WTC11 (cell line): ENCODE measurements around the gene ZDHHC18.

Experiments
- ATF1 ChIP-seq: sonication (generic); formaldehyde crosslinking; IDR thresholded peaks from 2 replicates; pipeline ENCODE4 v1.8.1; 2023; ENCODE audit warnings: mild to moderate bottlenecking, moderate library complexity, missing genetic modification reagents
- ESRRA ChIP-seq: sonication (generic); formaldehyde crosslinking; IDR thresholded peaks from 2 replicates; pipeline ENCODE4 v1.8.1; 2022; ENCODE audit warnings: mild to moderate bottlenecking, missing genetic modification reagents, borderline replicate concordance
- FOXK1 ChIP-seq: sonication (generic); formaldehyde crosslinking; IDR thresholded peaks from 2 replicates; pipeline ENCODE4 v1.8.0; 2022; ENCODE audit warnings: mild to moderate bottlenecking, moderate library complexity, missing genetic modification reagents
- JUN ChIP-seq: sonication (generic); formaldehyde crosslinking; IDR thresholded peaks from 2 replicates; pipeline ENCODE4 v1.8.0; 2023; ENCODE audit warnings: mild to moderate bottlenecking, missing genetic modification reagents
- NFATC4 ChIP-seq: fragments of 250-450 bp; sonication (Bioruptor Pico); IDR thresholded peaks from 2 replicates; pipeline ENCODE4 v1.9.0; 2021; ENCODE audit warnings: mild to moderate bottlenecking
- NFYB ChIP-seq: sonication (generic); formaldehyde crosslinking; conservative IDR thresholded peaks from 2 replicates; pipeline ENCODE4 v1.8.0; 2022; ENCODE audit warnings: low read depth, missing genetic modification reagents
- TCF7 ChIP-seq: sonication (generic); formaldehyde crosslinking; IDR thresholded peaks from 2 replicates; pipeline ENCODE4 v1.8.0; 2022; ENCODE audit warnings: mild to moderate bottlenecking, low read depth, missing genetic modification reagents, moderate library complexity
- ZNF232 ChIP-seq: sonication (generic); formaldehyde crosslinking; IDR thresholded peaks from 2 replicates; pipeline ENCODE4 v1.8.0; 2022; ENCODE audit warnings: mild to moderate bottlenecking, missing genetic modification reagents
- TF ChIP-seq, protein P1 (sequence below): fragments of 200-600 bp; IDR thresholded peaks from 2 replicates; pipeline ENCODE4 v1.8.0; 2022; ENCODE audit warnings: antibody characterized with exemption
- TF ChIP-seq, protein P2 (sequence below): sonication (generic); formaldehyde crosslinking; IDR thresholded peaks from 2 replicates; pipeline ENCODE4 v1.8.1; 2023; ENCODE audit warnings: mild to moderate bottlenecking, missing genetic modification reagents, moderate library complexity
- TF ChIP-seq, protein P3 (sequence below): sonication (generic); formaldehyde crosslinking; IDR thresholded peaks from 2 replicates; pipeline ENCODE4 v1.8.1; 2022; ENCODE audit warnings: mild to moderate bottlenecking, moderate library complexity, missing genetic modification reagents
- TF ChIP-seq, protein P4 (sequence below): sonication (generic); formaldehyde crosslinking; IDR thresholded peaks from 2 replicates; pipeline ENCODE4 v1.8.1; 2022; ENCODE audit warnings: mild to moderate bottlenecking, missing genetic modification reagents, moderate library complexity, borderline replicate concordance

DNA sequence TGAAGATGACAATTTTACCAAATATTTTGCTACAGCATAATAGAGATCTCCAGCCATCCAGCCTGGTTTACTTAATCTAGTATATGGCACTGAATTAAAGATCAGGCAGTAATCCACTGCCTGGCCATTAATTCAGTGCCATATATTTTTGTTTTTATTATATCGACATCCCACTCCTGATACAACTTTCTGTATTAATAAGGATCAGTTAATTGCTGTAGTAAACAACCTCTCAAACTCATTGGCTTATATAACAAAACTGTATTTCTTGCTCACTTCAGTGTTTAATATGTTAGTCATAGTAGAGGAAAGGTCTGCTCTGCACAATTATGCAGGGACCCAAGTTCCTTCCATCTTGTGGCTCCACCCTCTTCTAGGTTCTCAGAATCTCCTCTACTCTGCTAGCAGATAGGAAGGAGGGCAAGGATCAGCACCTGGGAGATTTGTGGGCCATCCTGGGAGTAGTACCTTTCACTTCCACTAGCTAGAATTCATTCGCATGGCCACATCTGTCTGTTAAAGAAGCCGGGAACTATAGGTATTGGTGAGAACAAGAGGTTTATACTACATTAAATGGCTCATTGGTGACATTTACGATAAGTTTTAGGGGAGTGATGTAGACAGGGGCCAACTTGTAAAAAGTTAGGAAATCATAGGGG lies 3.6 kb upstream of the ZDHHC18 start:
- TF ChIP-seq, protein P1, sequence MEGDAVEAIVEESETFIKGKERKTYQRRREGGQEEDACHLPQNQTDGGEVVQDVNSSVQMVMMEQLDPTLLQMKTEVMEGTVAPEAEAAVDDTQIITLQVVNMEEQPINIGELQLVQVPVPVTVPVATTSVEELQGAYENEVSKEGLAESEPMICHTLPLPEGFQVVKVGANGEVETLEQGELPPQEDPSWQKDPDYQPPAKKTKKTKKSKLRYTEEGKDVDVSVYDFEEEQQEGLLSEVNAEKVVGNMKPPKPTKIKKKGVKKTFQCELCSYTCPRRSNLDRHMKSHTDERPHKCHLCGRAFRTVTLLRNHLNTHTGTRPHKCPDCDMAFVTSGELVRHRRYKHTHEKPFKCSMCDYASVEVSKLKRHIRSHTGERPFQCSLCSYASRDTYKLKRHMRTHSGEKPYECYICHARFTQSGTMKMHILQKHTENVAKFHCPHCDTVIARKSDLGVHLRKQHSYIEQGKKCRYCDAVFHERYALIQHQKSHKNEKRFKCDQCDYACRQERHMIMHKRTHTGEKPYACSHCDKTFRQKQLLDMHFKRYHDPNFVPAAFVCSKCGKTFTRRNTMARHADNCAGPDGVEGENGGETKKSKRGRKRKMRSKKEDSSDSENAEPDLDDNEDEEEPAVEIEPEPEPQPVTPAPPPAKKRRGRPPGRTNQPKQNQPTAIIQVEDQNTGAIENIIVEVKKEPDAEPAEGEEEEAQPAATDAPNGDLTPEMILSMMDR = no peak
- TF ChIP-seq ZNF232 (CRISPR knock-in tag) (no peak), JUN (CRISPR knock-in tag) (no peak), NFYB (CRISPR knock-in tag) (no peak), FOXK1 (CRISPR knock-in tag) (no peak), ATF1 (CRISPR knock-in tag) (no peak), NFATC4 (CRISPR knock-in tag) (no peak), ESRRA (CRISPR knock-in tag) (no peak), TCF7 (no peak)
- TF ChIP-seq, protein P2, sequence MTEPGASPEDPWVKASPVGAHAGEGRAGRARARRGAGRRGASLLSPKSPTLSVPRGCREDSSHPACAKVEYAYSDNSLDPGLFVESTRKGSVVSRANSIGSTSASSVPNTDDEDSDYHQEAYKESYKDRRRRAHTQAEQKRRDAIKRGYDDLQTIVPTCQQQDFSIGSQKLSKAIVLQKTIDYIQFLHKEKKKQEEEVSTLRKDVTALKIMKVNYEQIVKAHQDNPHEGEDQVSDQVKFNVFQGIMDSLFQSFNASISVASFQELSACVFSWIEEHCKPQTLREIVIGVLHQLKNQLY (CRISPR knock-in tag) = no peak
- TF ChIP-seq, protein P3, sequence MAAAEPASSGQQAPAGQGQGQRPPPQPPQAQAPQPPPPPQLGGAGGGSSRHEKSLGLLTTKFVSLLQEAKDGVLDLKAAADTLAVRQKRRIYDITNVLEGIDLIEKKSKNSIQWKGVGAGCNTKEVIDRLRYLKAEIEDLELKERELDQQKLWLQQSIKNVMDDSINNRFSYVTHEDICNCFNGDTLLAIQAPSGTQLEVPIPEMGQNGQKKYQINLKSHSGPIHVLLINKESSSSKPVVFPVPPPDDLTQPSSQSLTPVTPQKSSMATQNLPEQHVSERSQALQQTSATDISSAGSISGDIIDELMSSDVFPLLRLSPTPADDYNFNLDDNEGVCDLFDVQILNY = no peak
- TF ChIP-seq, protein P4, sequence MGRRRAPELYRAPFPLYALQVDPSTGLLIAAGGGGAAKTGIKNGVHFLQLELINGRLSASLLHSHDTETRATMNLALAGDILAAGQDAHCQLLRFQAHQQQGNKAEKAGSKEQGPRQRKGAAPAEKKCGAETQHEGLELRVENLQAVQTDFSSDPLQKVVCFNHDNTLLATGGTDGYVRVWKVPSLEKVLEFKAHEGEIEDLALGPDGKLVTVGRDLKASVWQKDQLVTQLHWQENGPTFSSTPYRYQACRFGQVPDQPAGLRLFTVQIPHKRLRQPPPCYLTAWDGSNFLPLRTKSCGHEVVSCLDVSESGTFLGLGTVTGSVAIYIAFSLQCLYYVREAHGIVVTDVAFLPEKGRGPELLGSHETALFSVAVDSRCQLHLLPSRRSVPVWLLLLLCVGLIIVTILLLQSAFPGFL (CRISPR knock-in tag) = no peak
